H9 (cell line): ENCODE measurements around the gene ZNF133. TPM values are rescaled to one million over a fixed set of nuclear protein-coding genes. Genes with fewer than 3 reads are reported as not detected.
A peak's percentile ranks its signal among the peaks of the same experiment; 100 is the strongest.

ENCODE experiments used
- DNase-seq: peaks from one replicate; pipeline ENCODE4 v3.0.0-alpha.2; 2017
- H2AFZ ChIP-seq: one replicate; pipeline ENCODE4 v1.6.1; 2013; ENCODE audit warnings: mild to moderate bottlenecking, low read length, control low read depth, moderate library complexity
- H2AK5ac ChIP-seq: 2 replicates; pipeline ENCODE4 v1.6.1; 2013; ENCODE audit warnings: low read length, control low read depth, mixed read lengths; ENCODE audit not compliant: insufficient read length
- H2BK120ac ChIP-seq: one replicate; pipeline ENCODE4 v1.6.1; 2013; ENCODE audit warnings: low read depth, mild to moderate bottlenecking, low read length, control low read depth, inconsistent platforms; ENCODE audit not compliant: poor library complexity, severe bottlenecking
- H2BK12ac ChIP-seq: 2 replicates; pipeline ENCODE4 v1.6.1; 2013; ENCODE audit warnings: low read length, control low read depth, mixed read lengths, low read depth; ENCODE audit not compliant: insufficient read length
- H2BK15ac ChIP-seq: 2 replicates; pipeline ENCODE4 v1.6.1; 2013; ENCODE audit warnings: low read depth, low read length, control low read depth
- H2BK20ac ChIP-seq: one replicate; pipeline ENCODE4 v1.6.1; 2013; ENCODE audit warnings: low read depth, mild to moderate bottlenecking, low read length, control low read depth, inconsistent platforms; ENCODE audit not compliant: poor library complexity, severe bottlenecking
- H2BK5ac ChIP-seq: 2 replicates; pipeline ENCODE4 v1.6.1; 2013; ENCODE audit warnings: low read length, control low read depth, mixed read lengths; ENCODE audit not compliant: insufficient read length
- H3K14ac ChIP-seq: 2 replicates; pipeline ENCODE4 v1.6.1; 2013; ENCODE audit warnings: low read length, control low read depth; ENCODE audit not compliant: insufficient read depth
- H3K18ac ChIP-seq: 2 replicates; pipeline ENCODE4 v1.6.1; 2013; ENCODE audit warnings: low read depth, mild to moderate bottlenecking, mixed read lengths, low read length, control low read depth; ENCODE audit not compliant: insufficient read length
- H3K23ac ChIP-seq: 2 replicates; pipeline ENCODE4 v1.6.1; 2013; ENCODE audit warnings: low read length, control low read depth, mixed read lengths, low read depth; ENCODE audit not compliant: insufficient read length
- H3K23me2 ChIP-seq: 2 replicates; pipeline ENCODE4 v1.6.1; 2013; ENCODE audit warnings: low read depth, mild to moderate bottlenecking, mixed read lengths, low read length, control low read depth; ENCODE audit not compliant: insufficient read length, poor library complexity, severe bottlenecking
- H3K27ac ChIP-seq: 2 replicates; pipeline ENCODE4 v1.5.1; 2013; ENCODE audit warnings: low read length, control low read depth, mixed read lengths, low read depth; ENCODE audit not compliant: insufficient read length
- H3K27me3 ChIP-seq: 2 replicates; pipeline ENCODE4 v1.6.1; 2013; ENCODE audit warnings: low read length, control low read depth, inconsistent platforms; ENCODE audit not compliant: insufficient read depth
- H3K4ac ChIP-seq: 2 replicates; pipeline ENCODE4 v1.6.1; 2013; ENCODE audit warnings: low read depth, mild to moderate bottlenecking, control low read depth, inconsistent platforms, low read length, moderate library complexity
- H3K4me1 ChIP-seq: 2 replicates; pipeline ENCODE4 v1.6.1; 2013; ENCODE audit warnings: low read length, control low read depth, inconsistent platforms; ENCODE audit not compliant: insufficient read depth
- H3K4me2 ChIP-seq: 2 replicates; pipeline ENCODE4 v1.6.1; 2013; ENCODE audit warnings: low read length, control low read depth, mixed read lengths; ENCODE audit not compliant: insufficient read length, insufficient read depth
- H3K56ac ChIP-seq: 2 replicates; pipeline ENCODE4 v1.6.1; 2013; ENCODE audit warnings: low read depth, mild to moderate bottlenecking, mixed read lengths, low read length, control low read depth; ENCODE audit not compliant: insufficient read length
- H3K79me1 ChIP-seq: 2 replicates; pipeline ENCODE4 v1.6.1; 2013; ENCODE audit warnings: low read depth, mild to moderate bottlenecking, moderate library complexity, low read length, control low read depth, inconsistent platforms; ENCODE audit not compliant: insufficient read depth, poor library complexity, severe bottlenecking
- H3K79me2 ChIP-seq: 2 replicates; pipeline ENCODE4 v1.6.1; 2013; ENCODE audit warnings: low read length, control low read depth, inconsistent platforms; ENCODE audit not compliant: insufficient read depth
- H3K9ac ChIP-seq: 2 replicates; pipeline ENCODE4 v1.6.1; 2013; ENCODE audit warnings: low read length, control low read depth, mixed read lengths; ENCODE audit not compliant: insufficient read length; ENCODE audit errors: extremely low read depth
- H3K9me3 ChIP-seq: one replicate; pipeline ENCODE4 v1.6.1; 2013; ENCODE audit warnings: low read depth, low read length, inconsistent platforms; ENCODE audit not compliant: control insufficient read depth
- H3T11ph ChIP-seq: one replicate; pipeline ENCODE4 v1.6.1; 2013; ENCODE audit warnings: mild to moderate bottlenecking, low read length, control low read depth, inconsistent platforms
- H4K20me1 ChIP-seq: one replicate; pipeline ENCODE4 v1.6.1; 2013; ENCODE audit not compliant: control insufficient read depth, insufficient read length, insufficient read depth
- H4K5ac ChIP-seq: 2 replicates; pipeline ENCODE4 v1.6.1; 2013; ENCODE audit warnings: low read depth, mild to moderate bottlenecking, mixed read lengths, low read length, control low read depth; ENCODE audit not compliant: insufficient read length
- H4K8ac ChIP-seq: replicated peaks from 2 replicates; pipeline ENCODE4 v1.6.1; 2013; ENCODE audit warnings: low read length, control low read depth, mixed read lengths, low read depth; ENCODE audit not compliant: insufficient read length
- H4K91ac ChIP-seq: 2 replicates; pipeline ENCODE4 v1.6.1; 2013; ENCODE audit warnings: low read depth, mild to moderate bottlenecking, moderate library complexity, mixed read lengths, low read length, control low read depth; ENCODE audit not compliant: insufficient read length
- H3K27ac Mint-ChIP-seq, 3 experiments: 2 replicates in 2 of 3; 3 replicates in 1 of 3; pipeline ENCODE4 v1.8.0; 2020 to 2021; ENCODE audit warnings: mixed read lengths in 3 of 3, mild to moderate bottlenecking in 1 of 3, moderate library complexity in 1 of 3
- H3K27me3 Mint-ChIP-seq: 2 replicates; pipeline ENCODE4 v1.8.0; 2021; ENCODE audit warnings: low read depth, mild to moderate bottlenecking, moderate library complexity, mixed read lengths
- H3K36me3 Mint-ChIP-seq, 3 experiments: 2 replicates in 2 of 3; 3 replicates in 1 of 3; pipeline ENCODE4 v1.8.0; 2020 to 2021; ENCODE audit warnings: low read depth in 3 of 3, mixed read lengths in 3 of 3; ENCODE audit not compliant: insufficient read depth in 1 of 3
- H3K4me1 Mint-ChIP-seq, 2 experiments: 2 replicates each; pipeline ENCODE4 v1.8.0; 2020; ENCODE audit warnings: mixed read lengths in 2 of 2
- H3K4me3 Mint-ChIP-seq, 2 experiments: 2 replicates in 1 of 2; 3 replicates in 1 of 2; pipeline ENCODE4 v1.8.0; 2020 to 2021; ENCODE audit warnings: mild to moderate bottlenecking in 2 of 2, mixed read lengths in 2 of 2, moderate library complexity in 1 of 2
- H3K9me3 Mint-ChIP-seq, 2 experiments: 2 replicates in 1 of 2; 3 replicates in 1 of 2; pipeline ENCODE4 v1.8.0; 2020; ENCODE audit warnings: mild to moderate bottlenecking in 2 of 2, mixed read lengths in 2 of 2, moderate library complexity in 1 of 2
- CTCF ChIP-seq: fragments of 200-600 bp; sonication (generic); conservative IDR thresholded peaks from 3 replicates; pipeline ENCODE4 v1.8.0; 2021; ENCODE audit warnings: antibody characterized with exemption, mild to moderate bottlenecking
- WGBS: extraction: QIAGEN DNeasy Blood & Tissue Kit; methylation state at CpG from one replicate; pipeline ENCODE4 v1.1.7; 2013; ENCODE audit warnings: missing lambda C conversion rate, low lambda C conversion rate, mixed read lengths; ENCODE audit not compliant: insufficient read length; ENCODE audit errors: extremely low coverage; 5-methylcytosine and 5-hydroxymethylcytosine counted together
- total RNA-seq: library from RNA; stranded (reverse); gene quantifications from 2 replicates; pipeline ENCODE4 v1.2.1, GENCODE V29; 2021

Gene ZNF133
- total RNA-seq, 1 experiment from 2014 or later: 11.0 TPM

GRCh38 chr20:18313411-18313810, 25.1 kb downstream of the ZNF133 start:
- H3K27me3 ChIP-seq: no peaks in the 10 kb centered on the region
- H3K9ac ChIP-seq: no peak overlapping the region
- H3K4me1 ChIP-seq: no peaks in the 10 kb centered on the region
- H3K27me3 Mint-ChIP-seq: no peaks in the 10 kb centered on the region
- H3K4me3 Mint-ChIP-seq: no peak overlapping the region
- H3K79me2 ChIP-seq: no peaks in the 10 kb centered on the region
- H2BK15ac ChIP-seq: no peak overlapping the region
- H4K91ac ChIP-seq: no peak overlapping the region
- peaks cover 13 to 34% (median 29%) of the 10 kb centered on the region in 3 experiments for H3K36me3 Mint-ChIP-seq
- no peak overlapping the region for H3K27ac ChIP-seq
- H2BK120ac ChIP-seq: no peak overlapping the region
- H3K18ac ChIP-seq: no peak overlapping the region
- no peak for TF ChIP-seq CTCF
- no peak overlapping the region for H4K5ac ChIP-seq
- H3K9me3 ChIP-seq: no peaks in the 10 kb centered on the region
- no peak overlapping the region for H3K23ac ChIP-seq
- no peaks in the 10 kb centered on the region for H3K79me1 ChIP-seq
- H3K27ac Mint-ChIP-seq: peak overlapping the region in 1 of 3 experiments; percentile 13; a peak in 1 of 7 replicates
- H2BK12ac ChIP-seq: no peak overlapping the region
- H3K9me3 Mint-ChIP-seq: no peaks in the 10 kb centered on the region
- no peak overlapping the region for H3K4ac ChIP-seq
- no peak overlapping the region for H2BK20ac ChIP-seq
- H3T11ph ChIP-seq: no peak overlapping the region
- no peak overlapping the region for H2AK5ac ChIP-seq
- no peaks in the 10 kb centered on the region for H4K20me1 ChIP-seq
- H3K14ac ChIP-seq: no peak overlapping the region
- H2AFZ ChIP-seq: no peak overlapping the region
- WGBS: no CpG with 5 or more reads among the region's 1 CpG
- H3K23me2 ChIP-seq: no peaks in the 10 kb centered on the region
- no peak overlapping the region for H2BK5ac ChIP-seq
- no peak overlapping the region for H3K4me2 ChIP-seq
- no peak overlapping the region for H3K56ac ChIP-seq
- no peaks in the 10 kb centered on the region for H3K4me1 Mint-ChIP-seq
- no peak for DNase-seq
- no peak overlapping the region for H4K8ac ChIP-seq
